PC-3 (cell line): ENCODE measurements around the gene KTN1.

Experiments
- EZH2 ChIP-seq: fragments of 300-600 bp; sonication (generic); IDR thresholded peaks from one replicate; pipeline ENCODE4 v1.6.1; 2017; ENCODE audit warnings: antibody characterized with exemption, mild to moderate bottlenecking, low read length; ENCODE audit not compliant: unreplicated experiment
- TF ChIP-seq, protein P1 (sequence below): fragments of 300-600 bp; sonication (generic); conservative IDR thresholded peaks from 2 replicates; pipeline ENCODE4 v1.5.1; 2017; ENCODE audit warnings: antibody characterized with exemption, low read depth, mild to moderate bottlenecking, low read length

DNA sequence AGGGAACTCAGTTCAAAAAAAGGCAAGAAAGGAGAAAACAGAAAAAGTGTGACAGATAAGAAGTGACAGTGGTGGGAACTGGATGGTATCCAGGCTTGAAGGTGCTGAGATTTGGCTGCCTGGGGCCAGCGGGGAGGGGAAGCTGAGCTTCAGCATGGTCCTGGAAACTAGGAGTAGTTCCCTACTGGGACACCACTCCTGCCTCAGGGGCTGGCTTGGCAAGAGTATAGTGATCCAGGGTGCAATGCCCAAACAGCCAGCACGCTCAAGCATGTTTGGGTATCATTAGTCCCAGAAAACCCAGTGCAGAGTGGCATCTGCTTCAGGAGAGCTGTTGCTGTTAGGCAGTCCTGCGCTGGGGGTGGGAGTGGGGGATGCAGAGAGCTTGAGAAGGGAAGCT is 49.5 kb upstream of the KTN1 start:
- TF ChIP-seq, protein P1, sequence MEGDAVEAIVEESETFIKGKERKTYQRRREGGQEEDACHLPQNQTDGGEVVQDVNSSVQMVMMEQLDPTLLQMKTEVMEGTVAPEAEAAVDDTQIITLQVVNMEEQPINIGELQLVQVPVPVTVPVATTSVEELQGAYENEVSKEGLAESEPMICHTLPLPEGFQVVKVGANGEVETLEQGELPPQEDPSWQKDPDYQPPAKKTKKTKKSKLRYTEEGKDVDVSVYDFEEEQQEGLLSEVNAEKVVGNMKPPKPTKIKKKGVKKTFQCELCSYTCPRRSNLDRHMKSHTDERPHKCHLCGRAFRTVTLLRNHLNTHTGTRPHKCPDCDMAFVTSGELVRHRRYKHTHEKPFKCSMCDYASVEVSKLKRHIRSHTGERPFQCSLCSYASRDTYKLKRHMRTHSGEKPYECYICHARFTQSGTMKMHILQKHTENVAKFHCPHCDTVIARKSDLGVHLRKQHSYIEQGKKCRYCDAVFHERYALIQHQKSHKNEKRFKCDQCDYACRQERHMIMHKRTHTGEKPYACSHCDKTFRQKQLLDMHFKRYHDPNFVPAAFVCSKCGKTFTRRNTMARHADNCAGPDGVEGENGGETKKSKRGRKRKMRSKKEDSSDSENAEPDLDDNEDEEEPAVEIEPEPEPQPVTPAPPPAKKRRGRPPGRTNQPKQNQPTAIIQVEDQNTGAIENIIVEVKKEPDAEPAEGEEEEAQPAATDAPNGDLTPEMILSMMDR, result no peak
- TF ChIP-seq EZH2, result no peak
